Astrocyte (in vitro differentiated cells and primary cell): ENCODE results near the gene ACYP2. TPM values are rescaled to one million over a fixed set of nuclear protein-coding genes. Genes with fewer than 3 reads are reported as not detected.
"Not testable (repeated sequence)": the region's sequence is repeated elsewhere in the genome, so short reads cannot be mapped to it uniquely, and the experiment has no call there.

Source experiments
- DNase-seq: peaks from one replicate; pipeline ENCODE4 v3.0.0-alpha.2; 2010; ENCODE audit warnings: low read depth
- FAIRE-seq: peaks from 2 replicates; lab custom pipeline; 2011; peaks lifted over from hg19 to GRCh38; lab: Jason Lieb, UNC
- H2AFZ ChIP-seq: 2 replicates; pipeline ENCODE4 v1.6.0; 2012; ENCODE audit warnings: low read depth, low read length, inconsistent platforms
- H3K27ac ChIP-seq: 2 replicates; pipeline ENCODE4 v1.5.1; 2011; ENCODE audit warnings: low read depth, low read length, inconsistent platforms
- H3K27me3 ChIP-seq: 2 replicates; pipeline ENCODE4 v1.6.0; 2011; ENCODE audit warnings: low read length, inconsistent platforms; ENCODE audit not compliant: insufficient read depth
- H3K36me3 ChIP-seq: 2 replicates; pipeline ENCODE4 v1.5.1; 2011; ENCODE audit warnings: low read length, inconsistent platforms; ENCODE audit not compliant: insufficient read depth
- H3K4me1 ChIP-seq: 2 replicates; pipeline ENCODE4 v1.5.1; 2011; ENCODE audit warnings: low read length, inconsistent platforms; ENCODE audit not compliant: insufficient read depth
- H3K4me2 ChIP-seq: 2 replicates; pipeline ENCODE4 v1.6.0; 2012; ENCODE audit warnings: low read length, inconsistent platforms
- H3K4me3 ChIP-seq: 2 replicates; pipeline ENCODE4 v1.5.1; 2011; ENCODE audit warnings: low read depth, mild to moderate bottlenecking, low read length, inconsistent platforms; ENCODE audit not compliant: insufficient read depth
- H3K79me2 ChIP-seq: 2 replicates; pipeline ENCODE4 v1.6.0; 2012; ENCODE audit warnings: mild to moderate bottlenecking, low read length, inconsistent platforms; ENCODE audit not compliant: insufficient read depth
- H3K9ac ChIP-seq: 2 replicates; pipeline ENCODE4 v1.6.0; 2012; ENCODE audit warnings: mild to moderate bottlenecking, low read length, inconsistent platforms
- H3K9me3 ChIP-seq: 2 replicates; pipeline ENCODE4 v1.5.1; 2012; ENCODE audit warnings: low read depth, mild to moderate bottlenecking, low read length, inconsistent platforms; ENCODE audit not compliant: insufficient read depth
- H4K20me1 ChIP-seq: 2 replicates; pipeline ENCODE4 v1.6.0; 2012; ENCODE audit warnings: low read length, inconsistent platforms; ENCODE audit not compliant: insufficient read depth
- H3K27ac Mint-ChIP-seq: one replicate; pipeline ENCODE4 v1.8.0; 2021; ENCODE audit warnings: mild to moderate bottlenecking, mixed read lengths; ENCODE audit not compliant: unreplicated experiment
- H3K27me3 Mint-ChIP-seq: one replicate; pipeline ENCODE4 v1.8.0; 2021; ENCODE audit warnings: low read depth, mixed read lengths; ENCODE audit not compliant: unreplicated experiment
- H3K36me3 Mint-ChIP-seq: one replicate; pipeline ENCODE4 v1.8.0; 2021; ENCODE audit warnings: low read depth, mixed read lengths; ENCODE audit not compliant: unreplicated experiment
- H3K4me1 Mint-ChIP-seq: one replicate; pipeline ENCODE4 v1.8.0; 2021; ENCODE audit warnings: low read depth, mixed read lengths; ENCODE audit not compliant: unreplicated experiment
- H3K4me3 Mint-ChIP-seq: one replicate; pipeline ENCODE4 v1.8.0; 2021; ENCODE audit warnings: mild to moderate bottlenecking, moderate library complexity, mixed read lengths; ENCODE audit not compliant: unreplicated experiment
- H3K9me3 Mint-ChIP-seq: one replicate; pipeline ENCODE4 v1.8.0; 2021; ENCODE audit warnings: mild to moderate bottlenecking, mixed read lengths; ENCODE audit not compliant: unreplicated experiment
- EZH2 ChIP-seq: IDR thresholded peaks from 2 replicates; pipeline ENCODE4 v1.6.1; 2012; ENCODE audit warnings: mild to moderate bottlenecking, low read length, inconsistent platforms; ENCODE audit not compliant: insufficient read depth
- total RNA-seq: library from RNA; stranded (reverse); gene quantifications from 2 replicates; pipeline ENCODE4 v1.2.1, GENCODE V29; 2021
- TF ChIP-seq, protein P1 (sequence below): IDR thresholded peaks from 2 replicates; pipeline ENCODE4 v1.5.1; 2011; ENCODE audit warnings: low read depth, mild to moderate bottlenecking, inconsistent platforms, low read length, moderate library complexity; ENCODE audit not compliant: insufficient read depth

ACYP2 gene
- total RNA-seq, 1 donor from 2014 or later: 6.8 TPM

DNA sequence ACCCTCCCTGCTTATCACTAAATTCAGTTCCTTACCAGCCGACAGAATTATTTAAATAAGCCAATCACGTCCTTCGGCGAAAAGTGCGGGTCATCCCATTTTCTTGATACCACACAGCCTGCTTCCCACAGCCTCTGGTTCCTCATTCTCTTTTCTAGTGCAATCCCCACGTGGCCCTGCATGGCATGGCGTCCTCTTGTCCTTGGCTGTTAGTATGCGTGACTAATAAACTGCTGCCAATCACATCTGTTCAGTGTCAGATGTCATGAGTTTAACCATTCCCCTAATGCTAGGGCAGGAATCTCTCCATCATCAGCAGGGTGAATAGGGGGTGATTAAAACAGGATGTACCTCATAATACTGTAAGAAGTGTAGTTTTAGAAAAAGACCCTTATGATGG lies 203.4 kb downstream of the ACYP2 start:
- Mint-ChIP-seq H3K4me3 (no peak overlapping the region), H3K27ac (no peak overlapping the region), H3K36me3 (no peaks in the 10 kb centered on the region), H3K9me3 (peaks cover 2% of the 10 kb centered on the region), H3K27me3 (peaks cover 5% of the 10 kb centered on the region), H3K4me1 (no peaks in the 10 kb centered on the region)
- H4K20me1 ChIP-seq: no peaks in the 10 kb centered on the region
- no peaks in the 10 kb centered on the region for H3K79me2 ChIP-seq
- TF ChIP-seq, protein P1, sequence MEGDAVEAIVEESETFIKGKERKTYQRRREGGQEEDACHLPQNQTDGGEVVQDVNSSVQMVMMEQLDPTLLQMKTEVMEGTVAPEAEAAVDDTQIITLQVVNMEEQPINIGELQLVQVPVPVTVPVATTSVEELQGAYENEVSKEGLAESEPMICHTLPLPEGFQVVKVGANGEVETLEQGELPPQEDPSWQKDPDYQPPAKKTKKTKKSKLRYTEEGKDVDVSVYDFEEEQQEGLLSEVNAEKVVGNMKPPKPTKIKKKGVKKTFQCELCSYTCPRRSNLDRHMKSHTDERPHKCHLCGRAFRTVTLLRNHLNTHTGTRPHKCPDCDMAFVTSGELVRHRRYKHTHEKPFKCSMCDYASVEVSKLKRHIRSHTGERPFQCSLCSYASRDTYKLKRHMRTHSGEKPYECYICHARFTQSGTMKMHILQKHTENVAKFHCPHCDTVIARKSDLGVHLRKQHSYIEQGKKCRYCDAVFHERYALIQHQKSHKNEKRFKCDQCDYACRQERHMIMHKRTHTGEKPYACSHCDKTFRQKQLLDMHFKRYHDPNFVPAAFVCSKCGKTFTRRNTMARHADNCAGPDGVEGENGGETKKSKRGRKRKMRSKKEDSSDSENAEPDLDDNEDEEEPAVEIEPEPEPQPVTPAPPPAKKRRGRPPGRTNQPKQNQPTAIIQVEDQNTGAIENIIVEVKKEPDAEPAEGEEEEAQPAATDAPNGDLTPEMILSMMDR: no peak
- TF ChIP-seq EZH2: no peak
- H3K4me2 ChIP-seq: no peak overlapping the region
- H2AFZ ChIP-seq: no peak overlapping the region
- FAIRE-seq (no peak), DNase-seq (no peak)
- H3K4me1 ChIP-seq: no peaks in the 10 kb centered on the region
- no peak overlapping the region for H3K4me3 ChIP-seq
- no peaks in the 10 kb centered on the region for H3K27me3 ChIP-seq
- H3K9me3 ChIP-seq: no peaks in the 10 kb centered on the region
- no peak overlapping the region for H3K9ac ChIP-seq
- no peaks in the 10 kb centered on the region for H3K36me3 ChIP-seq
- no peak overlapping the region for H3K27ac ChIP-seq

DNA sequence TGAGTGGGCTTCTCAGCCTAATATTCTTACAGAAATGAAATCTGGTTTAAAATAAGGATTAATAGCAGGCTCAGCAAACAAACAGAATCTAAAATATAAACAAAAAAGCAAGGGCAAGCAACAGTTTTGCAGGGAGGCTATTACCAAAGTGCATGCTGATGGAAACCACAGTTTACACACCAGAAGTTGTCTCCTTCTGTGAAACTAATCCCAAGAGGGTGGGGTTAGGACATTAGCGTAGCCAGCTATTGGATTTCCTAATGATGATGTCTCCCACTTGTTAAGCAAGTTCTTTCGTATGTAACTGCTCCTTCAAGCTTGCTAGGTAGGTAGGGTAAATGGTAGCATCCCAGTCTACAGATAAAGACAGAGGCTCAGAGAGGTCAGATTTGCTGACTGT lies 205.6 kb downstream of the ACYP2 start:
- H3K4me3 ChIP-seq: no peak overlapping the region
- FAIRE-seq (no peak), DNase-seq (no peak)
- no peak overlapping the region for H3K9ac ChIP-seq
- no peak overlapping the region for H3K4me2 ChIP-seq
- Mint-ChIP-seq H3K4me3 (no peak overlapping the region), H3K4me1 (no peaks in the 10 kb centered on the region), H3K27me3 (peaks cover 5% of the 10 kb centered on the region), H3K27ac (no peak overlapping the region), H3K36me3 (peaks cover 5% of the 10 kb centered on the region), H3K9me3 (peaks cover 9% of the 10 kb centered on the region)
- H4K20me1 ChIP-seq: no peaks in the 10 kb centered on the region
- no peak overlapping the region for H2AFZ ChIP-seq
- H3K27ac ChIP-seq: no peak overlapping the region
- H3K9me3 ChIP-seq: no peaks in the 10 kb centered on the region
- H3K27me3 ChIP-seq: no peaks in the 10 kb centered on the region
- TF ChIP-seq, protein P1: no peak
- TF ChIP-seq EZH2: no peak
- no peaks in the 10 kb centered on the region for H3K4me1 ChIP-seq
- H3K79me2 ChIP-seq: no peaks in the 10 kb centered on the region
- H3K36me3 ChIP-seq: no peaks in the 10 kb centered on the region

DNA sequence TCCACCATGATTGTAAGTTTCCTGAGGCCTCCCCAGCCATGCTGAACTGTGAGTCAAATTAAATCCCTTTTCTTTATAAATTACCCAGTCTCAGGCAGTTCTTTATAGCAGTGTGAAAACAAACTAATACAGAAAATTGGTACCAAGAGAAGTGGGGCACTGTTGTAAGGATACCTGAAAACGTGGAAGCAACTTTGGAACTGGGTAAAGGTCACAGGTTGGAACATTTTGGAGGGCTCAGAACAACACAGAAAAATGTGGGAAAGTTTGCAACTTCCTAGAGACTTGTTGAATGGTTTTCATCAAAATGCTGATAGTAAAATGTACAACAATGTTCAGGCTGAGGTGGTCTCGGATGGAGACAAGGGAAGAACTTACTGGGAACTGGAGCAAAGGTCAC lies 209.1 kb downstream of the ACYP2 start:
- not testable (repeated sequence) for H3K9me3 Mint-ChIP-seq, H3K27ac ChIP-seq, H3K4me3 Mint-ChIP-seq, H3K4me3 ChIP-seq, H2AFZ ChIP-seq, H3K36me3 ChIP-seq, H3K27ac Mint-ChIP-seq, H3K36me3 Mint-ChIP-seq, H3K9me3 ChIP-seq, H3K79me2 ChIP-seq, H3K4me2 ChIP-seq, H3K27me3 Mint-ChIP-seq, DNase-seq, H3K27me3 ChIP-seq, H3K9ac ChIP-seq, H3K4me1 ChIP-seq, H3K4me1 Mint-ChIP-seq, H4K20me1 ChIP-seq, FAIRE-seq
